AG09319 (cell line): ENCODE results near the gene CHI3L2.

ENCODE experiments used
- DNase-seq: peaks from one replicate; pipeline ENCODE4 v3.0.0-alpha.2; 2010; ENCODE audit warnings: low read depth; ENCODE audit errors: extremely low read depth
- TF ChIP-seq, protein P1 (sequence below): IDR thresholded peaks from 2 replicates; pipeline ENCODE4 v1.5.1; 2011; ENCODE audit warnings: low read depth, mild to moderate bottlenecking, inconsistent platforms, low read length, moderate library complexity

The CHI3L2 gene

DNA sequence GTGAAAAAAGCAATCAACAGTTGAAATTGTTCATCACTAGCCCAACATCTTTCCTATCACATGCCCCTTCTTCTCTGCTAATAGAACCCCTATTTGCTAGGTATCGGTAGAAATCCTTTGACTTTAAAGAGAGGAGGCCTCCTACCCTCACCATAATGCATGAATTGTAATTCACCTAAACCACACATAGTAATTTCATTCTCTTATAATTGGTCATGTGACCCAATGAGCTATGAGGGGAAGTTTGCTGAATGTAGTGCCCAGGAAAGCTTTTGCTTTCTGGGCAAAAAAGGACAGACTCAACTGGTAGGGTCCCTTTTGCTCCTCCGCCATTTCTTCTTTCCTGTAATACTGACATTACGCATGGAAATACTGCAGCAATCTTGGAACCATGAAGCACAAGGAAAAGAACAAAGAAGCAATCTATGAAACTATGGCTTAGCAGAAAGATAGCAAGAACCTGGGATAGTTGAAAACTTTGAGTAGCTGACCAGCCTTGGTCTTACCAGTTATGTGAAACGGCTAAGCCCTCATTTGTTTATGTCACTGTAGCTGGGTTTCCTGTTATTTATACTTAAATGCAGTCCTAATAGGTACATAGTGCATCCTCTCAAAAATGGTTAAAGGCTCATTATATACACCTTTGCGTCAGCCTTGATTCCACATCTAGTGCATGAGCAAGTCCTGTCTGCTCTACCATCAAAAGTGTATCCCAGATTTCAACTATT, 10.2 kb upstream of the CHI3L2 start:
- DNase-seq, result no peak
- TF ChIP-seq, protein P1, sequence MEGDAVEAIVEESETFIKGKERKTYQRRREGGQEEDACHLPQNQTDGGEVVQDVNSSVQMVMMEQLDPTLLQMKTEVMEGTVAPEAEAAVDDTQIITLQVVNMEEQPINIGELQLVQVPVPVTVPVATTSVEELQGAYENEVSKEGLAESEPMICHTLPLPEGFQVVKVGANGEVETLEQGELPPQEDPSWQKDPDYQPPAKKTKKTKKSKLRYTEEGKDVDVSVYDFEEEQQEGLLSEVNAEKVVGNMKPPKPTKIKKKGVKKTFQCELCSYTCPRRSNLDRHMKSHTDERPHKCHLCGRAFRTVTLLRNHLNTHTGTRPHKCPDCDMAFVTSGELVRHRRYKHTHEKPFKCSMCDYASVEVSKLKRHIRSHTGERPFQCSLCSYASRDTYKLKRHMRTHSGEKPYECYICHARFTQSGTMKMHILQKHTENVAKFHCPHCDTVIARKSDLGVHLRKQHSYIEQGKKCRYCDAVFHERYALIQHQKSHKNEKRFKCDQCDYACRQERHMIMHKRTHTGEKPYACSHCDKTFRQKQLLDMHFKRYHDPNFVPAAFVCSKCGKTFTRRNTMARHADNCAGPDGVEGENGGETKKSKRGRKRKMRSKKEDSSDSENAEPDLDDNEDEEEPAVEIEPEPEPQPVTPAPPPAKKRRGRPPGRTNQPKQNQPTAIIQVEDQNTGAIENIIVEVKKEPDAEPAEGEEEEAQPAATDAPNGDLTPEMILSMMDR, result no peak

DNA sequence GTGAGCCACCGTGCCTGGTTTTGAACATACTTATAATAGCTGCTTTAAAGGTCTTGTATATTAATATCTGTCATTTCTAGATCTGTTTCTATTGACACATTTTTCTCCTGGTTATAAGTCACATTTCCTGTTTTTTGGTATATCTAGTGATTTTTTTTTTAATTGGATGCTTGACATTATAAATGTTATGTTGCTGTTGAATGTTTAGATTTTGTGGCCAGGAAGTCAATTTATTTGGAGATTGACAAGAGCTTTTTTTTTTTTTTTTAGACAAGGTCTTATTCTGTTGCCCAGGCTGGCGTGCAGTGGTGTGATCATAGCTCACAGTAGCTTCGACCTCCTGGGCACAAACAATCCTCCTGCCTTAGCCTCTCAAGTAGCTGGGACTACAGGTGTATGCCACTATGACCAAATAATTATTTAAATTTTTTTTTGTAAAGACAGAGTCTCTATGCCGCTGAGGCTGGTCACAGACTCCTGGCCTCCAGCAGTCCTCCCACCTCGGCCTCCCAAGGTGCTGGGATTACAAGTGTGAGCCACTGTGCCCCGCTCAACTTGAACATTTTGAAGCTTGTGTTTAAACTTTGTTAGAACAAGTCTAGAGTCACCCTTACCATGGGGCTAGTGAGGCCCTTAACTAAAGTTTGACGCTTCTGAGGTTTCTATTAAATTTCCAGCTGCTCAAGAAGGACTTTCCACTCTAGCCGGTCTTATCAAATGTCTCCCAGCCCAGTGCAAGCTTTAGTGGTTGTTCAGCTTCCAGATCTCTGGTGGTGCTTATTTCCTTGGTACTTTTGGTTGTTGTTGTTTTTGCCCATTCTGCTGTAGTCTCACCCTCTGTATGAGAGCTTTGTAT, 8.6 kb upstream of the CHI3L2 start:
- DNase-seq, result no peak
- TF ChIP-seq, protein P1, result no peak

DNA sequence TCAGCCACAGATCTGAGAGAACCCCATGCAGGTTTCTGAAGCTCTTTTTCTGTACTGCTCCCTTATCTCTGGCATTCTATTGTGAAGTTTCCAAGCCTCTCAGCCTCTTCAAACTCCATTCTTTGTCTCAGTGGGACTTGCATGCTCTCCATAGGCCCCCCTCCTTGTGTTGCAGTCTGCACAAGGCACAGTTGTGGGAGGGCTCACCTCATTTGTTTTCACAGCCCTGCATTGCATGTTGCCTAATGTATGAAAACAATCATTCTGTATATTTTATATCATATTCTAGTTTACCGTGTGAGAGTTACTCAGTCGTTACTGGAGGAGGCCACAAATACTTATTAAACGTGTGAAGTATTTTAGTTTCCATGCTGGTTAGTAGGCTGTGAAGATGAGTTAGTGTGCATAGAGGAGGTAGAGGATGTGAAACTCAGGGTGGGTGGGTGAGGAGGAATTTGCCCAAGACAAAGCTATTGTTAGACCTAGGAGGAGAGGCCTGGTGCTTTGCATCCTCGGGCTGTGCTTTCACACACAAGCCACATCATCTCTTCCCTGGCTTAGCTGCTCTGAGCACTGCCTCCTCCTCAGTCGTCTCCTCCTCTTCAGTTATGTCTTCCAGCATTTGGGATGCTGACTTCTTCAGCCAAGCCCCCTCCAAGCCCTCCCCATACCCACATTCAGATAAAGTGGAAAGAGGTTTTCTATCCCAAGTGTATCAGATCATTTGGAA, 7.8 kb upstream of the CHI3L2 start:
- TF ChIP-seq, protein P1, result no peak
- no peak for DNase-seq

DNA sequence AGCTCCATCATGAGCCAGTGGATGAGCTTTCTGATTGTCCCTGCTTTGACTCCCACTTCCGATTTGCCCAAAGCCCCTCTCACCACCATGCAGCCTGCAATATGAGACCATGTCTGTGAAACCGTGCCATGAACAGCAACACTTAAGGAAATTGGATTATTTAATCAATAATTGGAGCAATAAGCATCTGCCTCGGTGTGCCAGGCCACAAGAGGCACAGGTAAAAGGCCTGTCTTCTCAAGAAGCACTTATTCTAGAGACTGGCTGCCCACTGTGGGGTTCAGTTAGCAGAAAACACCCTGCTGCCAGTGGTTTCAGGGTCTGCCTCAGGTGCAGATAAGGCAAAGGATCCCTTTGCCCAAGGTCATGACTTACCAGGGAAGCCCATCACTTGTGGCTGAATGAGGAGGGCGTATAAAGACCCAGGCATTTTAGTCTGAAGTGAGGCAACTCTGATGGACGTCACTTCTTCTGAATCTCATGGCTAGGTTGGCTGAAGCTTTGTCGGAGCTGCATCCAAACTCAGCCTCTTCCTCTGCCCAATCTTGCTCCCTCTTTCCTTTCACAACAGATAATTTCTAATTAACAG, 7.1 kb upstream of the CHI3L2 start:
- TF ChIP-seq, protein P1, result no peak
- DNase-seq, result no peak

DNA sequence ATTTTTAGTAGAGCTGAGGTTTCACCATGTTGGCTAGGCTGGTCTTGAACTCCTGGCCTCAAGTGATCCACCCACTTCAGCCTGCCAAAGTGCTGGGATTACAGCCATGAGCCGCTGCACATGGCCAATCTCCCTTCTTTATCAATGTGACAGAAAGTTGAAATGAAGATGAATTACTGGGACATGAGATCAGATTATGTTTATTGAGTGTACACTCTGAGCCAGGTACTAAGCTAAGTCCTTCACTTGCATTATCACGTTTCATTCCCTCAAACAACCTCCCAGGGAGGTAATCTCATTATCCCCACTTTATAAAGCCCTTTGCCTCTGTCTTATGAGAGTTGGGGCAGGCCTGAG, 6.3 kb upstream of the CHI3L2 start:
- TF ChIP-seq, protein P1, result no peak
- no peak for DNase-seq

DNA sequence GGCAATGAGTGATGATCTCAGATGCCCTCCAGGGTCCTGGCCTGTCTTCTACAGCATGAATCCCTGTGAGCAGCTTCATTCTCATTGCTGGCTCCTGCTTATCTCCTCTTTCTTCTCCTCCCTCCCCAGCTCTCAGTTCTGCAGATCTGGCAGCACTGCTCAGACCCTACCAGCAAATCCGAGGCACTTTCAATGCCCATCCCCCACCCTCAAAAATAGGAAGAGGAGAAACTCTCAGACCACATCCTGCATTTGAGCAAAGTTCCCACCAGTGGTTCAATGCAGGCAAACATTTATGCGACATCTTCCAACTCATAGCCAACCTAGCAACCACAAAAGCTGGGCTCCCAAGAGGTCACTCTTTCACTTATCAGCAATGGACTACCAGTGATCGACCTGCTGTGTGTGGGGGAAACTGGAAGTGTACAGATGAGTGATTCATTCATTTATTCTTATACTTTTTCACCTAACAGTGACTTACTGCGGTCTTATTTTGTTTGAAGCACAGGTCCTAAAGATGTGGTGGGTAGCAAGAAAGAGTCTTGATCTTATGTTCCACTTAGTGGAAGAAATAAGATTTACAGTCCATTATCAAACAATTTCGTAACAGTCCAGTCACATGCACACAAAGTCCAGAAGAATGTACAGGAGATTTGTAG, 5.8 kb upstream of the CHI3L2 start:
- no peak for DNase-seq
- TF ChIP-seq, protein P1, result no peak
